GM12801 (cell line): ENCODE results near the gene PUSL1.

Experiments
- CTCF ChIP-seq: IDR thresholded peaks from one replicate; pipeline ENCODE4 v1.5.1; 2011; ENCODE audit warnings: control low read depth; ENCODE audit not compliant: insufficient read length; ENCODE audit errors: extremely low read depth

Gene PUSL1

GRCh38 chr1:1342584-1343115 is 34.3 kb downstream of the PUSL1 start:
- no peak for TF ChIP-seq CTCF

GRCh38 chr1:1343811-1344421 is 35.5 kb downstream of the PUSL1 start:
- TF ChIP-seq CTCF = no peak

- TF ChIP-seq CTCF = no peak
Measured at GRCh38 chr1:1344655-1345361, 36.4 kb downstream of the PUSL1 start.

GRCh38 chr1:1345384-1345783 is 37.0 kb downstream of the PUSL1 start:
- TF ChIP-seq CTCF = no peak

- no peak for TF ChIP-seq CTCF
Measured at GRCh38 chr1:1345860-1346500, 37.6 kb downstream of the PUSL1 start.

- TF ChIP-seq CTCF = no peak
Measured at GRCh38 chr1:1346501-1346890, 38.1 kb downstream of the PUSL1 start.

GRCh38 chr1:1347026-1347595 is 38.7 kb downstream of the PUSL1 start:
- no peak for TF ChIP-seq CTCF
